Tibial artery (tissue), 4 donors: ENCODE measurements around the gene PALLD.
A peak's percentile ranks its signal among the peaks of the same experiment; 100 is the strongest.

ENCODE experiments used
- DNase-seq, 2 donors: peaks; one replicate each; pipeline ENCODE4 v3.0.0-alpha.2; 2019
- H3K27ac ChIP-seq, 2 donors: fragments of 200-600 bp; sonication (generic) in 1 of 2; 1 replicate in 1 of 2; 2 replicates in 1 of 2; pipeline ENCODE4 v1.5.1; 2018 to 2019; ENCODE audit warnings: mild to moderate bottlenecking in 1 of 2
- H3K27me3 ChIP-seq, 2 donors: fragments of 200-600 bp; sonication (generic) in 1 of 2; one replicate each; pipeline versions ENCODE4 v1.5.1 to v1.6.0; 2016 to 2019
- H3K36me3 ChIP-seq, 3 donors: fragments of 200-600 bp; sonication (generic) in 2 of 3; one replicate each; pipeline ENCODE4 v1.5.1; 2016 to 2019; ENCODE audit warnings: mild to moderate bottlenecking in 2 of 3
- H3K4me1 ChIP-seq, 4 donors: fragments of 200-600 bp; sonication (generic) in 2 of 4; 1 replicate in 3 of 4; 2 replicates in 1 of 4; pipeline ENCODE4 v1.5.1; 2016 to 2019
- H3K4me3 ChIP-seq, 2 donors: fragments of 200-600 bp; sonication (generic) in 1 of 2; 1 replicate in 1 of 2; 2 replicates in 1 of 2; pipeline ENCODE4 v1.5.1; 2018 to 2019; ENCODE audit warnings: mild to moderate bottlenecking in 2 of 2
- H3K9me3 ChIP-seq, 3 donors: fragments of 200-600 bp; sonication (generic) in 1 of 3; one replicate each; pipeline ENCODE4 v1.5.1; 2016 to 2019
- CTCF ChIP-seq, 2 experiments: fragments of 200-600 bp in 1 of 2; fragments of 450-650 bp in 1 of 2; IDR thresholded peaks; one replicate each; pipeline ENCODE4 v1.5.1; 2017 to 2019; ENCODE audit warnings: antibody characterized with exemption in 2 of 2, mild to moderate bottlenecking in 1 of 2, moderate library complexity in 1 of 2
- intact Hi-C: fragments of 100-400 bp; cut with DNase I; formaldehyde crosslinking; loops from one replicate; pipeline ENCODE4 v1.15.0; 2023; ENCODE audit warnings: low total_unique reads

Gene PALLD

GRCh38 chr4:168908093-168908492 lies 411.2 kb downstream of the PALLD start:
- no peak for TF ChIP-seq CTCF (IDR thresholded peaks at IDR 0.05)
- Histone ChIP-seq H3K27me3 (no peaks in the 10 kb centered on the region), H3K4me3 (no peak overlapping the region), H3K36me3 (peaks cover 74 to 86% (median 85%) of the 10 kb centered on the region in 3 donors), H3K9me3 (no peaks in the 10 kb centered on the region), H3K4me1 (peaks cover 0 to 67% (median 12%) of the 10 kb centered on the region in 4 donors), H3K27ac (peak overlapping the region; percentile 46 to 64)
- intact Hi-C loops = loop anchor here (5.0 kb wide), 1 partner anchor 196 kb away; no protein-coding TSS in a partner anchor
- no peak for DNase-seq

- no peak for DNase-seq
- peaks cover 0 to 67% (median 12%) of the 10 kb centered on the region in 4 donors for H3K4me1 ChIP-seq
- H3K27me3 ChIP-seq = no peaks in the 10 kb centered on the region
- no peak for TF ChIP-seq CTCF (IDR thresholded peaks at IDR 0.05)
- intact Hi-C loops = loop anchor here (5.0 kb wide), 1 partner anchor 197 kb away; no protein-coding TSS in a partner anchor
- H3K9me3 ChIP-seq = no peaks in the 10 kb centered on the region
- no peak overlapping the region for H3K4me3 ChIP-seq
- H3K27ac ChIP-seq = peak overlapping the region; percentile 46 to 64
- H3K36me3 ChIP-seq = peaks cover 72 to 87% (median 81%) of the 10 kb centered on the region in 3 donors
Measured at GRCh38 chr4:168908851-168909273, 412.0 kb downstream of the PALLD start.

- intact Hi-C loops = no loop called here
- H3K27ac ChIP-seq = peak overlapping the region; percentile 6 to 25
- DNase-seq = no peak
- no peak overlapping the region for H3K4me3 ChIP-seq
- H3K36me3 ChIP-seq = peaks cover 74 to 84% (median 78%) of the 10 kb centered on the region in 3 donors
- no peak for TF ChIP-seq CTCF (IDR thresholded peaks at IDR 0.05)
- no peaks in the 10 kb centered on the region for H3K9me3 ChIP-seq
- peaks cover 0 to 42% (median under 1%) of the 10 kb centered on the region in 4 donors for H3K4me1 ChIP-seq
- no peaks in the 10 kb centered on the region for H3K27me3 ChIP-seq
Measured at GRCh38 chr4:168914095-168914494, 417.2 kb downstream of the PALLD start.

GRCh38 chr4:168917138-168917779 lies 420.4 kb downstream of the PALLD start:
- H3K27me3 ChIP-seq = no peaks in the 10 kb centered on the region
- intact Hi-C loops = loop anchor here (2.0 kb wide), 1 partner anchor 208 kb away; no protein-coding TSS in a partner anchor
- no peak for DNase-seq
- peaks cover 0 to 40% (median 0%) of the 10 kb centered on the region in 4 donors for H3K4me1 ChIP-seq
- H3K9me3 ChIP-seq = no peaks in the 10 kb centered on the region
- no peak overlapping the region for H3K4me3 ChIP-seq
- peak; percentile 50 to 58 for TF ChIP-seq CTCF (IDR thresholded peaks at IDR 0.05)
- H3K36me3 ChIP-seq = peaks cover 71 to 87% (median 82%) of the 10 kb centered on the region in 3 donors
- H3K27ac ChIP-seq = peak overlapping the region; percentile 31 to 54

- H3K27me3 ChIP-seq = no peaks in the 10 kb centered on the region
- H3K27ac ChIP-seq = peak overlapping the region; percentile 31 to 36
- no peaks in the 10 kb centered on the region for H3K9me3 ChIP-seq
- peaks cover 66 to 91% (median 85%) of the 10 kb centered on the region in 3 donors for H3K36me3 ChIP-seq
- intact Hi-C loops = loop anchor here (2.0 kb wide), 1 partner anchor 335 kb away; no protein-coding TSS in a partner anchor
- no peak for DNase-seq
- H3K4me3 ChIP-seq = no peak overlapping the region
- H3K4me1 ChIP-seq = peaks cover 0 to 38% (median 0%) of the 10 kb centered on the region in 4 donors
- no peak for TF ChIP-seq CTCF (IDR thresholded peaks at IDR 0.05)
Measured at GRCh38 chr4:168919706-168920324, 423.0 kb downstream of the PALLD start.
